SK-N-SH treated with all-trans-retinoic acid at 6 μM for 48 hours (cell line): ENCODE measurements around the gene CCDC88B.

Source experiments
- ATAC-seq: fragments of 200-7000 bp; cut with Tn5 transposase; 3 replicates; pipeline ENCODE4 v1.9.1; 2020; ENCODE audit warnings: mild to moderate bottlenecking, moderate library complexity
- ARNTL ChIP-seq: fragments of 450-650 bp; formaldehyde crosslinking; IDR thresholded peaks from 2 replicates; pipeline ENCODE4 v1.5.0; 2020; ENCODE audit warnings: low read depth, mild to moderate bottlenecking, moderate library complexity, borderline replicate concordance
- BACH2 ChIP-seq: fragments of 250-450 bp; sonication (Bioruptor Pico); IDR thresholded peaks from 2 replicates; pipeline ENCODE4 v1.9.0; 2021; ENCODE audit warnings: mild to moderate bottlenecking, borderline replicate concordance
- CSDC2 ChIP-seq: fragments of 250-450 bp; sonication (Bioruptor Pico); IDR thresholded peaks from 2 replicates; pipeline ENCODE4 v1.5.0; 2020; ENCODE audit warnings: mild to moderate bottlenecking, moderate library complexity
- ESRRG ChIP-seq: fragments of 250-450 bp; sonication (Bioruptor Pico); IDR thresholded peaks from 2 replicates; pipeline ENCODE4 v1.6.1; 2021; ENCODE audit warnings: mild to moderate bottlenecking
- ISL1 ChIP-seq: fragments of 250-450 bp; sonication (Bioruptor Pico); IDR thresholded peaks from 2 replicates; pipeline ENCODE4 v2.1.2; 2022; ENCODE audit warnings: mild to moderate bottlenecking, moderate library complexity
- PPARA ChIP-seq: fragments of 250-450 bp; sonication (Bioruptor Pico); IDR thresholded peaks from 2 replicates; pipeline ENCODE4 v1.5.0; 2020; ENCODE audit warnings: mild to moderate bottlenecking, borderline replicate concordance
- RARB ChIP-seq: fragments of 250-450 bp; sonication (Bioruptor Pico); IDR thresholded peaks from 2 replicates; pipeline ENCODE4 v1.8.0; 2021; ENCODE audit warnings: mild to moderate bottlenecking, moderate library complexity
- SNAI2 ChIP-seq: fragments of 250-450 bp; sonication (Bioruptor Pico); IDR thresholded peaks from 2 replicates; pipeline ENCODE4 v1.5.0; 2020; ENCODE audit warnings: mild to moderate bottlenecking, moderate library complexity
- TCF4 ChIP-seq: fragments of 250-450 bp; sonication (Bioruptor Pico); IDR thresholded peaks from 2 replicates; pipeline ENCODE4 v1.8.0; 2021; ENCODE audit warnings: mild to moderate bottlenecking, moderate library complexity, borderline replicate concordance
- ZFP3 ChIP-seq: fragments of 250-450 bp; sonication (Bioruptor Pico); IDR thresholded peaks from 2 replicates; pipeline ENCODE4 v1.5.0; 2020; ENCODE audit warnings: mild to moderate bottlenecking, moderate library complexity
- ZFP30 ChIP-seq: fragments of 450-650 bp; formaldehyde crosslinking; IDR thresholded peaks from 2 replicates; pipeline ENCODE4 v1.5.0; 2022; ENCODE audit warnings: mild to moderate bottlenecking, moderate library complexity
- ZNF565 ChIP-seq: fragments of 450-650 bp; formaldehyde crosslinking; conservative IDR thresholded peaks from 2 replicates; pipeline ENCODE4 v1.5.0; 2020; ENCODE audit warnings: low read depth, mild to moderate bottlenecking, moderate library complexity
- ZNF8 ChIP-seq: fragments of 450-650 bp; formaldehyde crosslinking; IDR thresholded peaks from 2 replicates; pipeline ENCODE4 v1.5.0; 2020; ENCODE audit warnings: mild to moderate bottlenecking, moderate library complexity
- TF ChIP-seq, protein P1 (sequence below): fragments of 250-450 bp; sonication (Bioruptor Pico); IDR thresholded peaks from 2 replicates; pipeline ENCODE4 v1.5.1; 2021; ENCODE audit warnings: mild to moderate bottlenecking, moderate library complexity
- TF ChIP-seq, protein P2 (sequence below): fragments of 250-450 bp; sonication (Bioruptor Pico); IDR thresholded peaks from 2 replicates; pipeline ENCODE4 v1.5.1; 2020; ENCODE audit warnings: low read depth, mild to moderate bottlenecking, moderate library complexity
- TF ChIP-seq, protein P3 (sequence below): fragments of 250-450 bp; sonication (Bioruptor Pico); IDR thresholded peaks from 2 replicates; pipeline ENCODE4 v1.8.0; 2021; ENCODE audit warnings: low read depth, mild to moderate bottlenecking, moderate library complexity, borderline replicate concordance
- TF ChIP-seq, protein P4 (sequence below): fragments of 250-450 bp; sonication (Bioruptor Pico); IDR thresholded peaks from 2 replicates; pipeline ENCODE4 v1.8.0; 2020; ENCODE audit warnings: mild to moderate bottlenecking, moderate library complexity, borderline replicate concordance

CCDC88B gene

DNA sequence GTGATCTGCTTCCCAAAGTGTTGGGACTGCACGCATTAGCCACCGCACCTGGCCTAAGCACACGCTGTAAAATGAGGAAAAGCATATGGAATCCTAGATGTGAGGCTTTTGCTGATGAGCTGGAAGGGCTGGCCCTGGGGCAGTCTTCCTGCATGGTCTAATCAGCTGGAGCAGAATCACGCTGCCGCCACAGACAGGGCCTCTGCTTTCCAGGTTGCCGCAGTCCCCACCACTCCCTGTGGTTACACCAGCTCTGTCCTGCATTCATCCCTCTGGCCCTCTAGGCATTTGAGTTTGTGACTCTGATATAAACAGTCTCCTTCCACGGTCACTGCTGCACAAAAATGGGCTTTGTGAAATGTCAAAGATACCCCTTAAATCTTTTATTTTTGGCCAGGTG lies 36.1 kb downstream of the CCDC88B start:
- no peak for TF ChIP-seq ARNTL
- no peak for TF ChIP-seq BACH2
- TF ChIP-seq RARB (CRISPR knock-in tag) = no peak
- TF ChIP-seq ZFP3 (CRISPR knock-in tag) = no peak
- no peak for TF ChIP-seq PPARA (CRISPR knock-in tag)

DNA sequence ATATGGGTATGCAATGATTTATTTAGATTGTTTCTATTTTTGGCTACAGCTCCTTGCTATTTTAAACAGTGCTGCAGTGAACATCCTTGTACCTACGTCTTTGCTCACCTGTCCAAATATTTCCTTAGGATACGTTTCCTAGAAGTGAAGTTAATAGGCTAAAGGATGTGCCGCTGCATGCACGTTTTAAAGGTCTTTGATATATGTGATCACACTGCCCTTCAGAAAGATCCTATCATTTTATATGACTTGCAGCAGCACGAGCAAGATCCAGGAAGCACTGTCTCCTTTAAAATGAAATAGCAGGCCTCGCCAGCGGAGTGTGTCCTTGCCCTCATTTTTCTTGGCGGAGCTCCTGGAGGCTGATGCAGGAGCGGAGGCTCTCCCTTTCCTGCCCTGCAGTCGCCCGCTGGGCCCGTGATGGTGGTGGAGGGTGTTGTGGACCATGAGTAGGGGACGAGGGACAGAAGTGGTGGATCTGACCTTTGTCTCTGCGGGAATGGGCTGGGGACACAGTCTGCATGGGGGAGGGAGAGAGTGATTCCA lies 38.4 kb downstream of the CCDC88B start:
- TF ChIP-seq CSDC2 (CRISPR knock-in tag) = no peak
- TF ChIP-seq ISL1 = no peak
- no peak for TF ChIP-seq RARB (CRISPR knock-in tag)
- no peak for TF ChIP-seq SNAI2 (CRISPR knock-in tag)
- no peak for TF ChIP-seq ESRRG
- TF ChIP-seq ZNF8 = no peak
- TF ChIP-seq PPARA (CRISPR knock-in tag) = no peak
- no peak for TF ChIP-seq ZNF565 (CRISPR knock-in tag)
- no peak for TF ChIP-seq TCF4 (CRISPR knock-in tag)
- no peak for TF ChIP-seq ZFP30 (CRISPR knock-in tag)
- TF ChIP-seq, protein P1, sequence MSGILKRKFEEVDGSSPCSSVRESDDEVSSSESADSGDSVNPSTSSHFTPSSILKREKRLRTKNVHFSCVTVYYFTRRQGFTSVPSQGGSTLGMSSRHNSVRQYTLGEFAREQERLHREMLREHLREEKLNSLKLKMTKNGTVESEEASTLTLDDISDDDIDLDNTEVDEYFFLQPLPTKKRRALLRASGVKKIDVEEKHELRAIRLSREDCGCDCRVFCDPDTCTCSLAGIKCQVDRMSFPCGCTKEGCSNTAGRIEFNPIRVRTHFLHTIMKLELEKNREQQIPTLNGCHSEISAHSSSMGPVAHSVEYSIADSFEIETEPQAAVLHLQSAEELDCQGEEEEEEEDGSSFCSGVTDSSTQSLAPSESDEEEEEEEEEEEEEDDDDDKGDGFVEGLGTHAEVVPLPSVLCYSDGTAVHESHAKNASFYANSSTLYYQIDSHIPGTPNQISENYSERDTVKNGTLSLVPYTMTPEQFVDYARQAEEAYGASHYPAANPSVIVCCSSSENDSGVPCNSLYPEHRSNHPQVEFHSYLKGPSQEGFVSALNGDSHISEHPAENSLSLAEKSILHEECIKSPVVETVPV (CRISPR knock-in tag) = no peak
- TF ChIP-seq, protein P2, sequence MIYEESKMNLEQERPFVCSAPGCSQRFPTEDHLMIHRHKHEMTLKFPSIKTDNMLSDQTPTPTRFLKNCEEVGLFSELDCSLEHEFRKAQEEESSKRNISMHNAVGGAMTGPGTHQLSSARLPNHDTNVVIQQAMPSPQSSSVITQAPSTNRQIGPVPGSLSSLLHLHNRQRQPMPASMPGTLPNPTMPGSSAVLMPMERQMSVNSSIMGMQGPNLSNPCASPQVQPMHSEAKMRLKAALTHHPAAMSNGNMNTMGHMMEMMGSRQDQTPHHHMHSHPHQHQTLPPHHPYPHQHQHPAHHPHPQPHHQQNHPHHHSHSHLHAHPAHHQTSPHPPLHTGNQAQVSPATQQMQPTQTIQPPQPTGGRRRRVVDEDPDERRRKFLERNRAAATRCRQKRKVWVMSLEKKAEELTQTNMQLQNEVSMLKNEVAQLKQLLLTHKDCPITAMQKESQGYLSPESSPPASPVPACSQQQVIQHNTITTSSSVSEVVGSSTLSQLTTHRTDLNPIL = no peak
- TF ChIP-seq, protein P3, sequence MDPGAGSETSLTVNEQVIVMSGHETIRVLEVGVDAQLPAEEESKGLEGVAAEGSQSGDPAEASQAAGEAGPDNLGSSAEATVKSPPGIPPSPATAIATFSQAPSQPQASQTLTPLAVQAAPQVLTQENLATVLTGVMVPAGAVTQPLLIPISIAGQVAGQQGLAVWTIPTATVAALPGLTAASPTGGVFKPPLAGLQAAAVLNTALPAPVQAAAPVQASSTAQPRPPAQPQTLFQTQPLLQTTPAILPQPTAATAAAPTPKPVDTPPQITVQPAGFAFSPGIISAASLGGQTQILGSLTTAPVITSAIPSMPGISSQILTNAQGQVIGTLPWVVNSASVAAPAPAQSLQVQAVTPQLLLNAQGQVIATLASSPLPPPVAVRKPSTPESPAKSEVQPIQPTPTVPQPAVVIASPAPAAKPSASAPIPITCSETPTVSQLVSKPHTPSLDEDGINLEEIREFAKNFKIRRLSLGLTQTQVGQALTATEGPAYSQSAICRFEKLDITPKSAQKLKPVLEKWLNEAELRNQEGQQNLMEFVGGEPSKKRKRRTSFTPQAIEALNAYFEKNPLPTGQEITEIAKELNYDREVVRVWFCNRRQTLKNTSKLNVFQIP (CRISPR knock-in tag) = no peak
- TF ChIP-seq, protein P4, sequence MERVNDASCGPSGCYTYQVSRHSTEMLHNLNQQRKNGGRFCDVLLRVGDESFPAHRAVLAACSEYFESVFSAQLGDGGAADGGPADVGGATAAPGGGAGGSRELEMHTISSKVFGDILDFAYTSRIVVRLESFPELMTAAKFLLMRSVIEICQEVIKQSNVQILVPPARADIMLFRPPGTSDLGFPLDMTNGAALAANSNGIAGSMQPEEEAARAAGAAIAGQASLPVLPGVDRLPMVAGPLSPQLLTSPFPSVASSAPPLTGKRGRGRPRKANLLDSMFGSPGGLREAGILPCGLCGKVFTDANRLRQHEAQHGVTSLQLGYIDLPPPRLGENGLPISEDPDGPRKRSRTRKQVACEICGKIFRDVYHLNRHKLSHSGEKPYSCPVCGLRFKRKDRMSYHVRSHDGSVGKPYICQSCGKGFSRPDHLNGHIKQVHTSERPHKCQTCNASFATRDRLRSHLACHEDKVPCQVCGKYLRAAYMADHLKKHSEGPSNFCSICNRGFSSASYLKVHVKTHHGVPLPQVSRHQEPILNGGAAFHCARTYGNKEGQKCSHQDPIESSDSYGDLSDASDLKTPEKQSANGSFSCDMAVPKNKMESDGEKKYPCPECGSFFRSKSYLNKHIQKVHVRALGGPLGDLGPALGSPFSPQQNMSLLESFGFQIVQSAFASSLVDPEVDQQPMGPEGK (CRISPR knock-in tag) = no peak
- no peak for ATAC-seq

More for the DNA sequence above, 36.1 kb downstream of the CCDC88B start:
- ATAC-seq = no peak

DNA sequence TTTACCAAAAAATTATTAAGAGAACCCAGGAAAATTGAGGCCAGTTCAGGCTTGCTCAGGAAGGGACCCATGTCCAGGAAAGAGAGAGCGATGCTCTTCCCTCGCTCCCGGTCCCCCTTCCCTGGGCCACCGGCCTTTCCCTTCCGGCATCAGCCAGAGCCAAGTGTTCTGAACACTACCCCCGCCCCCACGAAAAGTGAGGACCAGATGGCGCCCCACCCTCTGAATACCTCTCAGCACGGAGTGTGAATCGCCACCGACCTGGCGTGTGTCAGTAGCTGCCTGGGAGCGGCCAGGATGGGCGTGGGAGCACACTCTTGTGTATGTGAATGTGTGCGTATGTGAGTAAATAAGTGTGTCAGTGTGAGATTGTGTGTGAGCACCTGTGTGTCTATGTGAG lies 39.2 kb downstream of the CCDC88B start:
- TF ChIP-seq CSDC2 (CRISPR knock-in tag) (no peak), TCF4 (CRISPR knock-in tag) (no peak), ZFP3 (CRISPR knock-in tag) (no peak)
- ATAC-seq = no peak

DNA sequence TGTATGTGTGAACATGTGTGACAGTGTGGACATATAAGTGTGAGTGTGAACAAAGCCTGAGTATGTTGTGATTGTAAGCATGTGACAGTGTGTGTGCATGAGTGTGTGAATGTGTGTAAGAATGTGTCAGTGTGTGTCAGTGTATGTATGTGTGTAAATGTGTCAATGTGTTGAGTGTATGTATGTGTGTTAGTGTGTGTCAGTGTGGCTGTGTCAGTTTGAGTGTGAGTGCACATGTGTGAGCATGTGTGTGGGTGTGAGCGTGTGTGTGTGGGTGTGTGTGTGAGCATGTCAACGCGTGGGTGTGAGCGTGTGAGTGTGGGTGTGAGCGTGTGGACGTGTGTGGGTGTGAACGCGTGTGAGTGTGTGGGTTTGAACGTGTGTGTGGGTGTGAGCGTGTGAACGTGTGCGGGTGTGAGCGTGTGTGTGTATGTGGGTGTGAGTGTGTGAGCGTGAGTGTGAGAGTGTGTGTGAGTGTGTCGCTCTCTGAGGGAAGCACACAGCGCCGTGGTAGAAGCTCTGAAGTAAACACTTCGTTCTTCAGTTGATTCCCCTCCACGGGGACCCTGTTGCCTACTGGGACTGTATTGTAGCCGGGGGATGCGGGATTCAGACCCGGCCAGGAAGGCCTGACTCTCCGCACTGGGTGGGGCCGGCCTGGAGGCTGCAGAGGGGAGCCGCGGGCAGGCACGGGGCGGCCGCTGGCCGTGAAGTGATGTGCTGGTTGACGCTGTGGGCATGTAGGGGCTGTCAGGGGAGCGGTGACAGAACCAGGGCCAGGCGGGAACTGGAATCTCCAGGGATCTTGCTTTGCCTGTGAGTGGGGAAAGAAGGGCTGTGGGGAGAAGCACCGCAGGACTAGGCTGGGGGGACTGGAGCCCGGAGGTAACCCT lies 40.1 kb downstream of the CCDC88B start:
- TF ChIP-seq PPARA (CRISPR knock-in tag) (no peak), RARB (CRISPR knock-in tag) (no peak), SNAI2 (CRISPR knock-in tag) (no peak), TCF4 (CRISPR knock-in tag) (no peak), ISL1 (no peak), CSDC2 (CRISPR knock-in tag) (no peak), ZFP30 (CRISPR knock-in tag) (no peak), ESRRG (no peak)
- TF ChIP-seq, protein P2 = no peak
- TF ChIP-seq, protein P1 (CRISPR knock-in tag) = no peak
- peak; percentile 20; the same call in 2 of the 3 replicates for ATAC-seq
